Bronchial epithelial cell (primary cell): Measurements from ENCODE around the gene GALNT14. TPM values are rescaled to one million over a fixed set of nuclear protein-coding genes. Genes with fewer than 3 reads are reported as not detected.

Experiments
- DNase-seq: peaks from one replicate; pipeline ENCODE4 v3.0.0-alpha.2; 2010; ENCODE audit warnings: low read depth
- FAIRE-seq: peaks from 2 replicates; lab custom pipeline; 2011; peaks lifted over from hg19 to GRCh38; lab: Jason Lieb, UNC
- H3K27me3 ChIP-seq: 2 replicates; pipeline ENCODE4 v1.5.1; 2011; ENCODE audit warnings: low read length; ENCODE audit not compliant: control insufficient read depth, insufficient read depth
- H3K36me3 ChIP-seq: 2 replicates; pipeline ENCODE4 v1.5.1; 2011; ENCODE audit warnings: low read length; ENCODE audit not compliant: control insufficient read depth, insufficient read depth
- H3K4me3 ChIP-seq: 2 replicates; pipeline ENCODE4 v1.5.1; 2011; ENCODE audit warnings: mild to moderate bottlenecking, low read depth, low read length, control low read depth
- total RNA-seq: library from RNA; depleted of rRNA; stranded (reverse); fragments of >200 nt; gene quantifications from 2 replicates; pipeline ENCODE4 v1.2.1, GENCODE V29; 2014
- TF ChIP-seq, protein P1 (sequence below): IDR thresholded peaks from 2 replicates; pipeline ENCODE4 v1.5.1; 2011; ENCODE audit warnings: mild to moderate bottlenecking, moderate library complexity, low read length, control low read depth, inconsistent platforms; ENCODE audit not compliant: insufficient read depth, severe bottlenecking

The GALNT14 gene
- total RNA-seq, 1 donor from 2014 or later: 12.4 TPM

- Histone ChIP-seq H3K4me3 (no peak overlapping the region), H3K36me3 (no peaks in the 10 kb centered on the region), H3K27me3 (no peaks in the 10 kb centered on the region)
- peak; percentile 68 for FAIRE-seq
- no peak for DNase-seq
- TF ChIP-seq, protein P1, sequence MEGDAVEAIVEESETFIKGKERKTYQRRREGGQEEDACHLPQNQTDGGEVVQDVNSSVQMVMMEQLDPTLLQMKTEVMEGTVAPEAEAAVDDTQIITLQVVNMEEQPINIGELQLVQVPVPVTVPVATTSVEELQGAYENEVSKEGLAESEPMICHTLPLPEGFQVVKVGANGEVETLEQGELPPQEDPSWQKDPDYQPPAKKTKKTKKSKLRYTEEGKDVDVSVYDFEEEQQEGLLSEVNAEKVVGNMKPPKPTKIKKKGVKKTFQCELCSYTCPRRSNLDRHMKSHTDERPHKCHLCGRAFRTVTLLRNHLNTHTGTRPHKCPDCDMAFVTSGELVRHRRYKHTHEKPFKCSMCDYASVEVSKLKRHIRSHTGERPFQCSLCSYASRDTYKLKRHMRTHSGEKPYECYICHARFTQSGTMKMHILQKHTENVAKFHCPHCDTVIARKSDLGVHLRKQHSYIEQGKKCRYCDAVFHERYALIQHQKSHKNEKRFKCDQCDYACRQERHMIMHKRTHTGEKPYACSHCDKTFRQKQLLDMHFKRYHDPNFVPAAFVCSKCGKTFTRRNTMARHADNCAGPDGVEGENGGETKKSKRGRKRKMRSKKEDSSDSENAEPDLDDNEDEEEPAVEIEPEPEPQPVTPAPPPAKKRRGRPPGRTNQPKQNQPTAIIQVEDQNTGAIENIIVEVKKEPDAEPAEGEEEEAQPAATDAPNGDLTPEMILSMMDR: no peak
Observed at GRCh38 chr2:30923623-30924022, 214.6 kb downstream of the GALNT14 start.

DNA sequence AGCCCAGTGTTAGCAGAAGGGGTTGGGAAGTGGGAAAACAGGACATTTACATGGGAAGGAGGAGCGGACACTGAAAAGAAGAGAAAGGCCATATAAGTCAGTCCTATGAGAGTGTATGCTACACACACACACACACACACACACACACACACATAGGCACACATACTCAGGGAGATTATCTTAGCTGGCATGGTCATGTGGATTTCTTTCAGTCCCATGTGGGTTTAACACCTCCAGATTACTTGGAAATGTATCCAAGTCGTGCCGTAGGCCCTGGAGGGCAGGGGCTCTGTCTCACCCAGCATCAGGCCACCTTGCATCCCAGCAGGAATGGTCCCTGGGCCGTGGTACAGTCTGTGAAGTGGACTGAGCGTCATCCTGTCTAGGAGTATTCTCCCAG lies 217.7 kb downstream of the GALNT14 start:
- TF ChIP-seq, protein P1: no peak
- FAIRE-seq: no peak
- no peak overlapping the region for H3K4me3 ChIP-seq
- no peaks in the 10 kb centered on the region for H3K27me3 ChIP-seq
- no peaks in the 10 kb centered on the region for H3K36me3 ChIP-seq
- no peak for DNase-seq

- no peak overlapping the region for H3K4me3 ChIP-seq
- no peaks in the 10 kb centered on the region for H3K27me3 ChIP-seq
- TF ChIP-seq, protein P1: peak; percentile 56
- peak; percentile 39 for DNase-seq
- no peaks in the 10 kb centered on the region for H3K36me3 ChIP-seq
- peak; percentile 82 for FAIRE-seq
Observed at GRCh38 chr2:30915486-30915885, 222.8 kb downstream of the GALNT14 start.

DNA sequence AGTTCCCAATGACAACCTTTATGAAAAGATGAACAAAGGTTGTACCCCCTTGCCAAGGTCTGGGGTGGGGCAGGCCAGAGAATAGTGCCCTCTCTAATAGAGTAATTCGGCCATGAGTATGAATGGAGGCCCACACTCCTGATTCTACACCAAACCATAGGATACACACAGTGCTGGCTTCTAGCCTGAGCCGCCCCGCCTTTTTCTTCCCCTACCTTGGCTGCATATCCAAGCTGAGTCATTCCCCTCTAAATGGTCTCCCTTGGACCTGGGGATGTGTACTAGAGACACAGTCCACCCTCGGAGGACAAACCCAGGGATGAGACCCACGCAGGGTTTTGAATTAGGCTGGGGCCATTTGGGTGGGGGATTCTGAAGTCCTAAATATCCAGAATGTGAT lies 223.8 kb downstream of the GALNT14 start:
- Histone ChIP-seq H3K27me3 (no peaks in the 10 kb centered on the region), H3K4me3 (no peak overlapping the region), H3K36me3 (no peaks in the 10 kb centered on the region)
- TF ChIP-seq, protein P1: no peak
- FAIRE-seq (no peak), DNase-seq (peak; percentile 8)

- peak; percentile 23 for FAIRE-seq
- no peaks in the 10 kb centered on the region for H3K36me3 ChIP-seq
- no peaks in the 10 kb centered on the region for H3K27me3 ChIP-seq
- H3K4me3 ChIP-seq: no peak overlapping the region
- no peak for DNase-seq
- TF ChIP-seq, protein P1: no peak
Observed at GRCh38 chr2:30912056-30912455, 226.2 kb downstream of the GALNT14 start.

DNA sequence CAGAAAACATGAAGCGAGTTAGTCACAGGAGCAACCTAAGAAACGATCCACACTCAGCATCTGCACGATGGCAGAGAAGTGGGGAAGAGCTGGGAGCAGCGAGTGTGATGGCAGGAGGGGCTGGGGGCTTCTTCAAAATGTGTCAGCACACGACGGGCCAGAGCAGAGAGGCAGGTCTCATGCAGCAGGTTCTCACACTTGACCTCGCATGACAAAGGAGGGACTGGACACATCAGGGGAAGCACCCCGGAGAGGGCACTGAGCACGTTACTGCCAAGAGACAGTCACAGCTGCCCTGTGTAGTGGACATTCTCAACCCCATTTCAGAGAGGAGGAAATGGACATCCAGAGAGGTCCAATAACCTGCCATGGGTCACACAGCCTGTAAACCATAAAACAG lies 226.9 kb downstream of the GALNT14 start:
- no peaks in the 10 kb centered on the region for H3K27me3 ChIP-seq
- no peak overlapping the region for H3K4me3 ChIP-seq
- H3K36me3 ChIP-seq: no peaks in the 10 kb centered on the region
- DNase-seq (no peak), FAIRE-seq (peak; percentile 68)
- TF ChIP-seq, protein P1: no peak
